ENCODE results near the gene C15orf62.

C15orf62 gene

GRCh38 chr15:40769274-40770146 lies at the start of gene C15orf62:
Gene C15orf62, plus strand, starts transcription at chr15:40769980. Its CDS starts 516 bp downstream, at chr15:40770496.
- no peak for DNase-seq

GRCh38 chr15:40721701-40722100 lies 48.1 kb upstream of the C15orf62 start:
- DNase-seq, result no peak

- DNase-seq, result no peak
These were observed 47.4 kb upstream of the C15orf62 start for GRCh38 chr15:40722354-40722753.

- DNase-seq, result no peak
These were observed 46.8 kb upstream of the C15orf62 start for GRCh38 chr15:40722934-40723333.

- DNase-seq, result no peak
These were observed 45.9 kb upstream of the C15orf62 start for GRCh38 chr15:40723919-40724318.

GRCh38 chr15:40731034-40731433 lies 38.7 kb upstream of the C15orf62 start:
- no peak for DNase-seq

- DNase-seq, result no peak
These were observed 33.2 kb upstream of the C15orf62 start for GRCh38 chr15:40736575-40736974.

- DNase-seq, result no peak
These were observed 32.7 kb upstream of the C15orf62 start for GRCh38 chr15:40737048-40737447.

- DNase-seq, result no peak
These were observed 30.7 kb upstream of the C15orf62 start for GRCh38 chr15:40739047-40739446.

- DNase-seq, result no peak
These were observed 29.9 kb upstream of the C15orf62 start for GRCh38 chr15:40739854-40740253.

- no peak for DNase-seq
These were observed 26.3 kb upstream of the C15orf62 start for GRCh38 chr15:40743485-40743901.

GRCh38 chr15:40743921-40744814 lies 25.6 kb upstream of the C15orf62 start:
- no peak for DNase-seq

GRCh38 chr15:40744815-40745152 lies 25.0 kb upstream of the C15orf62 start:
- no peak for DNase-seq

GRCh38 chr15:40746916-40747418 lies 22.8 kb upstream of the C15orf62 start:
- DNase-seq, result no peak

GRCh38 chr15:40747685-40748631 lies 21.8 kb upstream of the C15orf62 start:
- no peak for DNase-seq

GRCh38 chr15:40749151-40749630 lies 20.6 kb upstream of the C15orf62 start:
- DNase-seq, result no peak

- DNase-seq, result no peak
These were observed 18.9 kb upstream of the C15orf62 start for GRCh38 chr15:40750885-40751284.

- no peak for DNase-seq
These were observed 18.0 kb upstream of the C15orf62 start for GRCh38 chr15:40751745-40752144.

- DNase-seq, result no peak
These were observed 15.3 kb upstream of the C15orf62 start for GRCh38 chr15:40754574-40754882.

GRCh38 chr15:40754883-40755811 lies 14.6 kb upstream of the C15orf62 start, which contains the start of gene RMDN3:
Gene RMDN3, minus strand, starts transcription at chr15:40755254. Its CDS starts 471 bp downstream, at chr15:40754783.
- peak; percentile 63 for DNase-seq

GRCh38 chr15:40755812-40756208 lies 14.0 kb upstream of the C15orf62 start:
- no peak for DNase-seq
